Gastrocnemius medialis (tissue), 4 donors: ENCODE data around the gene MRGPRX2. TPM values are rescaled to one million over a fixed set of nuclear protein-coding genes. Genes with fewer than 3 reads are reported as not detected.

ENCODE experiments used
- ATAC-seq, 2 donors: fragments of 150-250 bp; one replicate each; pipeline ENCODE4 v1.9.1; 2016
- DNase-seq, 2 donors: peaks; one replicate each; pipeline ENCODE4 v3.0.0-alpha.2; 2019
- H3K27ac ChIP-seq, 4 donors: fragments of 200-600 bp; sonication (generic); 1 replicate in 1 of 4; 2 replicates in 3 of 4; pipeline ENCODE4 v1.5.1; 2016 to 2018; ENCODE audit warnings: mild to moderate bottlenecking in 2 of 4, moderate library complexity in 1 of 4
- H3K27me3 ChIP-seq, 3 donors: fragments of 200-600 bp; sonication (generic) in 2 of 3; 1 replicate in 1 of 3; 2 replicates in 2 of 3; pipeline versions ENCODE4 v1.5.1 to v1.6.0; 2016 to 2019; ENCODE audit warnings: mild to moderate bottlenecking in 1 of 3, moderate library complexity in 1 of 3
- H3K36me3 ChIP-seq, 2 donors: fragments of 200-600 bp; sonication (generic) in 1 of 2; one replicate each; pipeline ENCODE4 v1.5.1; 2017 to 2018
- H3K4me1 ChIP-seq, 2 donors: fragments of 200-600 bp; sonication (generic) in 1 of 2; one replicate each; pipeline ENCODE4 v1.5.1; 2016 to 2017; ENCODE audit warnings: mild to moderate bottlenecking in 2 of 2
- H3K4me3 ChIP-seq, 4 donors: fragments of 200-600 bp; sonication (generic) in 3 of 4; 1 replicate in 1 of 4; 2 replicates in 3 of 4; pipeline ENCODE4 v1.5.1; 2016 to 2019; ENCODE audit warnings: mild to moderate bottlenecking in 2 of 4
- H3K9me3 ChIP-seq, 3 donors: fragments of 200-600 bp; sonication (generic) in 2 of 3; 1 replicate in 1 of 3; 2 replicates in 2 of 3; pipeline ENCODE4 v1.5.1; 2016 to 2019
- POLR2A ChIP-seq, 2 donors: fragments of 450-650 bp; IDR thresholded peaks; one replicate each; pipeline ENCODE4 v1.6.1; 2017; ENCODE audit warnings: antibody characterized with exemption in 2 of 2, mild to moderate bottlenecking in 2 of 2, moderate library complexity in 2 of 2
- in situ Hi-C, 4 donors: fragments of 200-750 bp; cut with MboI; loops; one replicate each; pipeline versions ENCODE4 v1.15.0 to v1.8.0; 2017; ENCODE audit warnings: low sequenced_read_pairs in 4 of 4
- intact Hi-C: fragments of 100-400 bp; cut with DNase I; formaldehyde crosslinking; loops from one replicate; pipeline ENCODE4 v1.15.1; 2023; ENCODE audit warnings: low total_unique reads
- total RNA-seq, 4 donors: library from RNA; depleted of rRNA; stranded (reverse); fragments of >200 nt; gene quantifications; one replicate each; pipeline versions ENCODE4 v1.1.0 to v1.2.3, GENCODE V29; 2016
- TF ChIP-seq, protein P1 (sequence below), 5 experiments: fragments of 450-650 bp in 3 of 5; fragments of 200-600 bp in 2 of 5; sonication (generic) in 2 of 5; IDR thresholded peaks in 4 of 5; conservative IDR thresholded peaks in 1 of 5; 1 replicate in 4 of 5; 2 replicates in 1 of 5; pipeline ENCODE4 v1.5.1; 2016 to 2019; ENCODE audit warnings: antibody characterized with exemption in 5 of 5, mild to moderate bottlenecking in 3 of 5, moderate library complexity in 3 of 5

Gene MRGPRX2
- total RNA-seq, 4 donors from 2014 or later: not detected

DNA sequence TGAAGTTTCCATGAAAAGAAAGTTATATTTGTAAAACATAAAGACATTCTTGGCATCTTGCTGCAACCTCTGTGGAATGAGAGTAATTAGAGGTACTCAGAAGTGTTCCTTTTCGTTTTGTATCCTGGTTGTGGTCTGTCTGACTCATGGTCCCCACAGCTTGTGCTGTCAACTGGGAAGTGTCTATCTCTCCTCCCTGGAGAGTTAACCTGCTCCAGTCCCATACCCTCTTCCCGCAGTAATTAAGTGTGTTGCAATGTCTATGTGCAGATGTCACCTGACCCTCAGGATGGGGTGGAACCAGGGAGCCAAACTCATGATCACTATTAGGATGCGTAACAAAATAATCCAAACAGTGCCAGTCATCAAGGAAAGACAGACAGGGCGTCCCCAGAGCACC lies 33.5 kb upstream of the MRGPRX2 start:
- ATAC-seq (no peak), DNase-seq (no peak)
- intact Hi-C loops (no loop called here), in situ Hi-C loops (no loop called here)
- no peak for TF ChIP-seq POLR2A (IDR thresholded peaks at IDR 0.05)
- TF ChIP-seq, protein P1, sequence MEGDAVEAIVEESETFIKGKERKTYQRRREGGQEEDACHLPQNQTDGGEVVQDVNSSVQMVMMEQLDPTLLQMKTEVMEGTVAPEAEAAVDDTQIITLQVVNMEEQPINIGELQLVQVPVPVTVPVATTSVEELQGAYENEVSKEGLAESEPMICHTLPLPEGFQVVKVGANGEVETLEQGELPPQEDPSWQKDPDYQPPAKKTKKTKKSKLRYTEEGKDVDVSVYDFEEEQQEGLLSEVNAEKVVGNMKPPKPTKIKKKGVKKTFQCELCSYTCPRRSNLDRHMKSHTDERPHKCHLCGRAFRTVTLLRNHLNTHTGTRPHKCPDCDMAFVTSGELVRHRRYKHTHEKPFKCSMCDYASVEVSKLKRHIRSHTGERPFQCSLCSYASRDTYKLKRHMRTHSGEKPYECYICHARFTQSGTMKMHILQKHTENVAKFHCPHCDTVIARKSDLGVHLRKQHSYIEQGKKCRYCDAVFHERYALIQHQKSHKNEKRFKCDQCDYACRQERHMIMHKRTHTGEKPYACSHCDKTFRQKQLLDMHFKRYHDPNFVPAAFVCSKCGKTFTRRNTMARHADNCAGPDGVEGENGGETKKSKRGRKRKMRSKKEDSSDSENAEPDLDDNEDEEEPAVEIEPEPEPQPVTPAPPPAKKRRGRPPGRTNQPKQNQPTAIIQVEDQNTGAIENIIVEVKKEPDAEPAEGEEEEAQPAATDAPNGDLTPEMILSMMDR (IDR thresholded peaks at IDR 0.05 in 4 of 5, conservative IDR thresholded peaks at IDR 0.05 in 1 of 5): no peak
- H3K9me3 ChIP-seq: no peaks in the 10 kb centered on the region
- no peaks in the 10 kb centered on the region for H3K36me3 ChIP-seq
- no peaks in the 10 kb centered on the region for H3K4me1 ChIP-seq
- no peak overlapping the region for H3K4me3 ChIP-seq
- no peak overlapping the region for H3K27ac ChIP-seq
- H3K27me3 ChIP-seq: peaks cover 0 to 2% (median 0%) of the 10 kb centered on the region in 3 donors

DNA sequence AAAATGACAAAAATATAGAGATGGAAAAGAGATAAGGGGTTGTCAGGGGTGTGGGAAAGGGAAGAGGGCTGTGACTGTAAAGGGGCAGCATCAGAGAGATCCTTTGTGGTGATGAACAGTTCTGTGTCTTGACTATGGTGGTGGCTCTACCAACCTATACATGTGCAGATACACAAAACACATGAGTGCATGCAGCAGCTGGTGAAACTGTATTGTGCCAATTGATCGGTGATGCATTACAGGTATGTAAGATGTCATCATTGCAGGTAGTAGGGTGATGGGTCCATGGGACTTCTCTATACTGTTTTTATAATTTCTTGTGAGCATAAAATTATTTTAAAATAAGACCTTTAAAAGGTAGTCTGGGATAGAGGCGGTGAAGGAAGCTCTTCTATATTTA lies 32.3 kb upstream of the MRGPRX2 start:
- in situ Hi-C loops (no loop called here), intact Hi-C loops (no loop called here)
- ATAC-seq (no peak), DNase-seq (no peak)
- Histone ChIP-seq H3K9me3 (no peaks in the 10 kb centered on the region), H3K4me1 (no peaks in the 10 kb centered on the region), H3K27ac (no peak overlapping the region), H3K27me3 (peaks cover 0 to 2% (median 0%) of the 10 kb centered on the region in 3 donors), H3K36me3 (no peaks in the 10 kb centered on the region), H3K4me3 (no peak overlapping the region)
- TF ChIP-seq, protein P1 (IDR thresholded peaks at IDR 0.05 in 4 of 5, conservative IDR thresholded peaks at IDR 0.05 in 1 of 5): no peak

DNA sequence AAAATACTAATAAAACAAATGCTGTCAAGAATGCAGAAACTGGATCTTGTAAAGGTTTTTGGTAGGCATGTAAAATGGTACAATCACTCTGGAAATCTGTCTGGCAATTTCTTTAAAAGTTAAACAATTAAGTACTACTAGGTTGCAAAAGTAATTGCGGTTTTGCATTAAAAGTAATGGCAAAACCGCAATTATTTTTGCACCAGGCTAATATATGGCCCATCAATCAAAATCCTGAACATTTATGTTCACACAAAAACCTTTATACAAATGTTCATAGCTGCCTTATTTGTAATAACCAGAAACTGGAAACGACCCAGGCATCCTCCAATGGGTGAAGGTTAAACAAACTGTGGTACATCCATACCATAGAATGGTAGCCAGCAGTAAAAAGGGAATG lies 31.8 kb upstream of the MRGPRX2 start:
- intact Hi-C loops (no loop called here), in situ Hi-C loops (no loop called here)
- H3K4me3 ChIP-seq: no peak overlapping the region
- no peaks in the 10 kb centered on the region for H3K36me3 ChIP-seq
- no peaks in the 10 kb centered on the region for H3K4me1 ChIP-seq
- no peaks in the 10 kb centered on the region for H3K9me3 ChIP-seq
- TF ChIP-seq, protein P1 (IDR thresholded peaks at IDR 0.05 in 4 of 5, conservative IDR thresholded peaks at IDR 0.05 in 1 of 5): no peak
- no peak for TF ChIP-seq POLR2A (IDR thresholded peaks at IDR 0.05)
- no peak overlapping the region for H3K27ac ChIP-seq
- no peak for ATAC-seq
- peaks cover 0 to 2% (median 0%) of the 10 kb centered on the region in 3 donors for H3K27me3 ChIP-seq
- DNase-seq: no peak

DNA sequence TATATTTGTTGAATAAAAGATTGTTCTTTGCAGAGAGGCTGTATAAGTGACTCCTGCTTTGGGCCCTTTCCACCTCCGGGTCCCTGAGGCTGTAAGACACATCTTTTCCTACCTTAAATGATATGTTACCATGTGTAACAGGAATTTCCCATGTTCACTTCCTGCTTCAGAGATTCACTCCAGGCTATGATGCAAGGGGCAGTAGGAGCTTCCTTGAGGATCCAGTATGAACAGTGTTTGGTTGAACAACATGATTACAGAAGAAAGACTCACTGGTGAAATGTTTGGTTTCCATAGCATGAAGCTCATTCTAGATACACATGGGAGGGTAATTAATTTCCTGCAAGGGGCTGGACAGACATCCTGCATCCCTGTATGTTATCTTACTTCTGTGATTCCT lies 30.8 kb upstream of the MRGPRX2 start:
- intact Hi-C loops: no loop called here
- ATAC-seq: no peak
- in situ Hi-C loops: no loop called here
- Histone ChIP-seq H3K27me3 (peaks cover 0 to 2% (median 0%) of the 10 kb centered on the region in 3 donors), H3K4me3 (no peak overlapping the region), H3K36me3 (no peaks in the 10 kb centered on the region), H3K9me3 (no peaks in the 10 kb centered on the region), H3K4me1 (no peaks in the 10 kb centered on the region), H3K27ac (no peak overlapping the region)
- TF ChIP-seq, protein P1 (IDR thresholded peaks at IDR 0.05 in 4 of 5, conservative IDR thresholded peaks at IDR 0.05 in 1 of 5): no peak
- TF ChIP-seq POLR2A (IDR thresholded peaks at IDR 0.05): no peak
- no peak for DNase-seq

DNA sequence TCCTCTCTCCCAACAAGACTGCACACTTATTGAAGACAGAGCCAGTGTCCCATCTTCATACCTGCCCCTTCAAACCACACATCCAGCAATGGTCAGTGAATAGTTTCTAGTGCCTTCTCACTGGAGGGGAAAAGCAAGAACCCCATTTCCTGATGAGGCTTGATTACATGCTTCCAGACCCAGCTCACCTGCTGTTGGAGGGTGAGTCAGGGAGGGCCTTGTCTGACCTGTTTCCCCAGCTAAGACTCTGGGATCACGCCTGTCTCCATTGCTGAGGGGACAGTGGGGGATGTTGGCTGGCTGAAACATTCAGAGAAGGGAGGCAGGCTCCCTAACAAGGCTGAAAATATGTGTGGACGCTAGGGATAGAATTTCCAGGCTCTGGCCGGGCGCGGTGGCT lies 28.9 kb upstream of the MRGPRX2 start:
- Histone ChIP-seq H3K4me3 (no peak overlapping the region), H3K36me3 (no peaks in the 10 kb centered on the region), H3K9me3 (no peaks in the 10 kb centered on the region), H3K4me1 (no peaks in the 10 kb centered on the region), H3K27me3 (peaks cover 0 to 2% (median 0%) of the 10 kb centered on the region in 3 donors), H3K27ac (no peak overlapping the region)
- ATAC-seq (no peak), DNase-seq (no peak)
- intact Hi-C loops: no loop called here
- no peak for TF ChIP-seq POLR2A (IDR thresholded peaks at IDR 0.05)
- TF ChIP-seq, protein P1 (IDR thresholded peaks at IDR 0.05 in 4 of 5, conservative IDR thresholded peaks at IDR 0.05 in 1 of 5): no peak
- in situ Hi-C loops: no loop called here
